ENCODE data around the gene NUF2.
A peak's percentile ranks its signal among the peaks of the same experiment; 100 is the strongest.
"Not testable (repeated sequence)": the region's sequence is repeated elsewhere in the genome, so short reads cannot be mapped to it uniquely, and the experiment has no call there.

The NUF2 gene

DNA sequence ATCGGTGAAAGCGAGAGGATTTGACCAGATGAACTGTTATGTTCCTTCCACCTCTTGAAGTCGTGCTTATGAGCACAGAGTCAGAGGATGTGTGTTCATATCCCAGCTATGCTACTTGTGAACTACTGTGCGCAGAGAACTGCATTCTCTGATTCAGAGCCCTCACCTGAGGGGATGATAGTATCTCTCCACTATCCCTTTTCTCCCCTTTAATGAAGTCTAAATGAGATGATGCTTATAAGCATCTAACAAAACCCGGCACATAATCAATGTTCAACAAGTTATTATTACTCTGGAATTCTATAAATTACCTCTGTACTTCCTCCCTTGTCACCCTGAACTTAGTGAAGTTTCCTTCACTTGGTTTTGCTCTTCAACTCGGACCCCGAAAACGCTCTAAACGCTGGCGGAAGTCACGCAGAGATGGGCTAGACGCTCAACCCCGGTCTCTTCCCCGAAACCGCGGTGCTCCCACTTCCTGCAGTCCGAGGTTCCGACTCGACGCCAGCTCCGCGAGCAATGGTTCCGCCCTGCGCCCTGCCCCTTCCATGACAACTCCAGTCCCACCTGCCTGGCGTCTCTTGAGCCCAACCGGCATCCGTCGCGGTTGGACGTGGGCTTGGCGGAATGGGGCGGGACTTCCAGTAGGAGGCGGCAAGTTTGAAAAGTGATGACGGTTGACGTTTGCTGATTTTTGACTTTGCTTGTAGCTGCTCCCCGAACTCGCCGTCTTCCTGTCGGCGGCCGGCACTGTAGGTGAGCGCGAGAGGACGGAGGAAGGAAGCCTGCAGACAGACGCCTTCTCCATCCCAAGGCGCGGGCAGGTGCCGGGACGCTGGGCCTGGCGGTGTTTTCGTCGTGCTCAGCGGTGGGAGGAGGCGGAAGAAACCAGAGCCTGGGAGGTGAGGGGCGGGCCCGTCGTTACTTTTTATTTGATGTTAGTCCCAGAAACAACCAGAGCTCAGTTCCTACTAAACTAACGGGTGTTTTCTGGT lies at the start of gene NUF2:
Gene NUF2 (plus strand): TSS at position 644 of the 995 bp plus-strand sequence. CDS start 4,098 bp downstream, outside the sequence.
- peak; percentile 96 to 99 for DNase-seq

DNA sequence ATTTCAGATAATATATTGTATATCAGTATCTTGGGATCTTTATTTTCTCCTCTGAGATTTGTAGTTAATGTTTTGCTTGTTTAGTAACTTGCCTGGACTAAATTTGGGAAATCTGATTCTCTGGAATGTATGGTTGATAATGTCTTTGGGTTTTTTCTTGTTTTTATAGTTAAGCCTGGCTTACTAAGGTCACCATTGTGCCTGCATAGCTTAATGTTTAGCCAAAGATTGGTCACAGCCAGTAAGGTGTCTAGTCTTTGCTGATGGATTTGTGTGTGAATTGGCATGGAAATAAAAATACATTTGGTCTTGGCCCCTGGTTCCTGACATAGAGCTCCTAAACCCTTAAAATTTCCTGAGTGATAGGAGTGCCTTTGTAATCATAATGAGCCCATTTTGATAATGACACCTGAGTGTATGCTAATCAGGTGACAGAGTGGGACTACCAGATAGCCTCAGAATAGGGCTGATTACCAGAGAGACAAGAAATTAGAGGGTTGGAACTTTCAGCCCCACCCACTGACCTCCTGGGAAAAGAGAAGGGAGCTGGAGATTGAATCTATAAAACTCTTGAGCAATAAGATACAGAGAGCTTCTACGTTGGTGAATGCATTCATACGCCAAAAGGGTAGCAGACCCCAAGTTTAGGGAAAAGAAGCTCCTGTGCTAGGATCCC lies 47.9 kb upstream of the NUF2 start:
- DNase-seq, result no peak

DNA sequence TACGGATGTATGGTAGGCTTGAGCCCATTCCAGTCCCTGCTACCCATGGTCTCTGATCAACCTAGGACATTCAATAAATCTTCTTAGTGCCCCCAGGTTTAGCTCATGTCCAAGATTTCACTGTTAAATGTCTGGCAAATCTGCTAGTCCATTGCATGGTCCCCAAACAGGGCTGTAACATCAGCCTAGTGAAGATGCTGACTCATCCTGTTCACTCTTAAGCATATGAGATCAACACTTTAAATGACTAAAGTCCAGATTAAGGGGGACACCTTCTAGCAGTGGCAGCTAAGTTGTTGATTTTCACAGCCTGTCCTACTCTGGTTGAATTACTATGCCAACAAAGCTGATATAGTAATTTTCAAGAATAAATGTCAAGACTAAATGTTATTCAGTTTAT lies 46.5 kb upstream of the NUF2 start:
- no peak for DNase-seq

DNA sequence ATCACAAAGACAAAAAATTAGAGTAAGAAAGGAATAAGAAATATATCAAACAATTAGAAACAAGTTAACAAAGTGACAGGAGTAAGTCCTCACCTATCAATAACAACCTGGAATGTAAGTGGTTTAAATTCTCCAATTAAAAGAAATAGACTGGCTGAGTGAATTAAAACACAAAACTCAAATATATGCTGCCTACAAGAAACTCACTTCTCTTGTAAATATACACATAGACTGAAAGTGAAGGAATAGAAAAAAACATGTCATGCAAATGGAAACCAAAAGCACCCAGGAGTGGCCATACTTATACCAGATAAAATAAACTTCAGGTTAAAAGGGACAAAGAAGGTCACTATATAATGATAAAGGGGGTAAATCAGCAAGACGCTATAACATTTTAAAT lies 43.2 kb upstream of the NUF2 start:
- no peak for DNase-seq

DNA sequence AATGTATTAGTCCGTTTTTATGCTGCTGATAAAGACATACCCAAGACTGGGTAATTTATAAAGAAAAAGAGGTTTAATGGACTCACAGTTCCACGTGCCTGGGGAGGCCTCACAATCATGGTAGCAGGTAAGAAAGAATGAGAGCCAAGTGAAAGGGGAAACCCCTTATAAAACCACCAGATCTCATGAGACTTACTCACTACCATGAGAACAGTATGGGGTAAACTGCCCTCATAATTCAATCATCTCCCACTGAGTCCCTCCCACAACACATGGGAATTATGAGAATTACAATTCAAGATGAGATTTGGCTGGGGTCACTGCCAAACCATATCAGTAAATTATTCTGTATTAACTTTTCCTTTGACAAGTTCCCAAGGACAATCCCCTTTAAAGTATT lies 36.9 kb upstream of the NUF2 start:
- peak in 1 of 2 donors; percentile 29 for DNase-seq

GRCh38 chr1:163290025-163290640 lies 31.6 kb upstream of the NUF2 start:
- no peak for DNase-seq

GRCh38 chr1:163291461-163291860 lies 30.3 kb upstream of the NUF2 start:
- no peak for DNase-seq

DNA sequence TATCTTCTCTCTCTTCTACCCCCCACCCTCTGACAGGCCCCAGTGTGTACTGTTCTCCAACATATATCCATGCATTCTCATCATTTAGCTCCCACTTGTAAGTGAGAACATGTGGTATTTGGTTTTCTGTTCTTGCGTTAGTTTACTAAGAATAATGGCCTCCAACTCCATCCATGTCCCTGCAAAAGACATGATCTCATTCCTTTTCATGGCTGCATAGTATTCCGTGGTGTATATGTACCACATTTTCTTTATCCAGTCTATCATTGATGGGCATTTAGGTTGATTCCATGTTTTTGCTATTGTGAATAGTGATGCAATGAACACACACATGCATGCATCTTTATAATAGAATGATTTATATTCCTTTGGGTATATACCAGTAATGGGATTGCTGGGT lies 29.6 kb upstream of the NUF2 start:
- DNase-seq, result not testable (repeated sequence)

DNA sequence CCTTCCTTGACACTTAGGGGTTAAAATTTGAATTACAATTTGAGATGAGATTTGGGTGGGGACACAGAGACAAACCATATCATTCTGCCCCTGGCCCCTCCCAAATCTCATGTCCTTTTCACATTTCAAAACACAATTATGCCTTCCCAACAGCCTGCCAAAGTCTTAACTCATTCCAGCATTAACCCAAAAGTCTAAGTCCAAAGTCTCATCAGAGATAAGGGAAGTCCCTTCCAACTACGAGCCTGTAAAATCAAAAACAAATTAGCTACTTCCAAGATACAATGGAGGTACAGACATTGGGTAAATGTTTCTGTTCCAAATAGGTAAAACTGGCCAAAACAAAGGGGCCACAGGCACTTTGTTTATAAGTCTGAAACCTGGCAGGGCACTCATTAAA lies 28.3 kb upstream of the NUF2 start:
- not testable (repeated sequence) for DNase-seq

- no peak for DNase-seq
Measured at GRCh38 chr1:163295949-163296348, 25.8 kb upstream of the NUF2 start.

GRCh38 chr1:163296504-163297263 lies 25.1 kb upstream of the NUF2 start:
- DNase-seq, result no peak

- no peak for DNase-seq
Measured at GRCh38 chr1:163298365-163298764, 23.4 kb upstream of the NUF2 start.

- DNase-seq, result no peak
Measured at GRCh38 chr1:163300568-163300967, 21.2 kb upstream of the NUF2 start.

- DNase-seq, result no peak
Measured at GRCh38 chr1:163303561-163303960, 18.2 kb upstream of the NUF2 start.

DNA sequence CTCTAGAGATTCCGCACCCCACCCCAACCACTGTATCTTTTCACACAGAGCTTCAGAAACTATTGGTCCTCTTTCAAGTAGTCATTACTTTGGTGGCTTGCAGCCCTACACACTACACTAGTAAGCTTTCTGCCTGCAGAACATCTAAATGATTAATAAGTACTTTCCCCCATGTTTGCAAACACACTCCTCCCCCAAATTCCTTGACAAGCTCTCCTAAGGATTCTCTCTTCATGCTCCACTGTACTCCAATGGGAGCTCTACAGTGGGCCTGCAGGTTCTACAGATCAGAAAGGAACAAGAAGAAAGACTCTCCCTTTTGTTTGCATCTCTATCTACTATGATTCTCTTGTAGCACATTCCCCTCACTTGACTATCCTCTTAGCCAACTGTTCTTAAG lies 16.3 kb upstream of the NUF2 start:
- DNase-seq, result no peak

- DNase-seq, result no peak
Measured at GRCh38 chr1:163307479-163308171, 14.1 kb upstream of the NUF2 start.

DNA sequence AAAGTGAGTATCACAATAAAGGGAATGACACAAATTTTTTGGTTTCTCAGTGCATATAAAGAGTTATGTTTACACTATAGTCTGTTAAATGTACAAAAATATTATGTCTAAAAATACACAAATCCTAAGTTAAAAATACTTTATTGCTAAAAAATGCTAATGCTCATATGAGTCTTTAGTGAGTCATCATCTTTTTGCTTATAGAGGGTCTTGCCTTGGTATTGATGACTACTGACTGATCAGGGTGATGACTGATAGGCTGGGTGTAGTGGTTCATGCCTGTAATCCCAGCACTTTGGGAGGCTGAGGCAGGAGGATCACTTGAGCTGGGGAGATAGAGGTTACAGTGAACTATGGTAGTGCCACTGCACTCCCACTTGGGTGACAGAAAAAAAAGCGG lies 12.9 kb upstream of the NUF2 start:
- no peak for DNase-seq

DNA sequence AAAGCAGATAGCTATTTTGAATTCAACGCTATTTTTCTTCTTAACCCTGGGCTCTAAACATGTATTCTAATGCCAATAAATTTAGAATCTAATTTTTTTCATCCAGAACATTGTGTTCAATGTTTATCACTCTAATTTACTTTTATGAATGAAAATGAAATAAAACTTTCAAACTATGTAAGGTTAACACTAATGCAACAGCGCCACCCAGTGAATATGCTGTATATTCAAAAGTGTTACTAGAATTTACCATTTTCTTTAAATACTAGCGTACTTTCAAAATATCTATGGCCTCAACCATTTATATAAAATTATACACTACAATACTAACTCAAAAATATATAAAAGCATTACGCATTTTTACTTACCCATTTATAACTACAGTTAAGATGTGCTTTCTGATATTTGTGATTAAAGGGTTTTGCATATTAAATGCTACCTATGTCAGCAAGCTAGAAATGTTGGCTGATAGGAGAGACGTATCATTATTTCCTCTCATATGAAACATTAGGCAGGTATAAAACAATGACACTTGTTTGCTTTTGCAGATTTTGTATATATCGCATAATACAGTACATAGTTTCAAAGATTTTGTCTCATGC lies 5.9 kb upstream of the NUF2 start:
- peak; percentile 5 to 54 for DNase-seq

GRCh38 chr1:163320891-163321290 lies 863 bp upstream of the NUF2 start:
- DNase-seq, result no peak

DNA sequence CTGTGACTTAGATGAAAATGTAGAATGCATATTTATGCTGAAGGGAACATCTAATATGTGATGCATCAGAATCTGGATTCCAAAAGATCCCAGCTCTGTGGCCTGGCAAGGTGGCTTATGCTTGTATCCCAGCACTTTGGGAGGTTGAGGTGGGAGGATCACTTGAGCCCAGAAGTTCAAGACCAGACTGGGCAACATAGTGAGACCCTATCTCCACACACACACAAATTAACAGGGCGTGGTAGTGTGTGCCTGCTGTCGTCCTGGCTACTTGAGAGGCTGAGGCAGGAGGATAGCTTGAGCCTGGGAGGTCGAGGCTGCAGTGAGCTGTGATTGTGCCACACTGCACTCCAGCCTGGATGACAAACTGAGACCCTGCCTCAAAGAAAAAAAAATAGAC lies 1.6 kb downstream of the NUF2 start:
- DNase-seq, result not testable (repeated sequence)

- DNase-seq, result no peak
Measured at GRCh38 chr1:163331116-163331515, 9.4 kb downstream of the NUF2 start.

DNA sequence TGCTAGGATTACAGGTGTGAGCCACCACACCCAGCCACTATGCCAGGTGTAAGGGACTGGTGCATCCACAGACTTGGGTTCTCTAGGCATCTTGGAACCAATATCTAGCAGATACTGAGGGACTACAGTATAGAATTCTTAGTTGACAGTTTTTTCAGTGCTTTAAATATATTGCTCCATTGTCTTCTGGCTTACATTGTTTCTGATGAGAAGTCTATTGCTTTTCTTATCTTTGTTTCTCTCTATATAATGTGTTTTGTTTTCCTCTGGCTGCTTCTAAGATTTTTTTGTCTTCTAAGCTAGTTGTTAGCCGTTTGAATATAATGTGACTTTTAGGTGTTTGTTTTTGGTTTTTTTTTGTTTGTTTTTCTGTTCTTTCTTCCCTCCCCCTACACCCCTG lies 13.5 kb downstream of the NUF2 start:
- no peak for DNase-seq

All from inflammatory macrophage treated with lipopolysaccharide for 1 hour (primary cell).